Epithelial cell of umbilical artery (primary cell): ENCODE results near the gene ICA1. TPM values are rescaled to one million over a fixed set of nuclear protein-coding genes. Genes with fewer than 3 reads are reported as not detected.

ENCODE experiments used
- total RNA-seq: library from RNA; depleted of rRNA; stranded (reverse); fragments of >200 nt; gene quantifications from 2 replicates; pipeline ENCODE4 v1.2.3, GENCODE V29; 2014

Gene ICA1
- total RNA-seq: 27.2 and 40.0 TPM in 2 replicates

DNA sequence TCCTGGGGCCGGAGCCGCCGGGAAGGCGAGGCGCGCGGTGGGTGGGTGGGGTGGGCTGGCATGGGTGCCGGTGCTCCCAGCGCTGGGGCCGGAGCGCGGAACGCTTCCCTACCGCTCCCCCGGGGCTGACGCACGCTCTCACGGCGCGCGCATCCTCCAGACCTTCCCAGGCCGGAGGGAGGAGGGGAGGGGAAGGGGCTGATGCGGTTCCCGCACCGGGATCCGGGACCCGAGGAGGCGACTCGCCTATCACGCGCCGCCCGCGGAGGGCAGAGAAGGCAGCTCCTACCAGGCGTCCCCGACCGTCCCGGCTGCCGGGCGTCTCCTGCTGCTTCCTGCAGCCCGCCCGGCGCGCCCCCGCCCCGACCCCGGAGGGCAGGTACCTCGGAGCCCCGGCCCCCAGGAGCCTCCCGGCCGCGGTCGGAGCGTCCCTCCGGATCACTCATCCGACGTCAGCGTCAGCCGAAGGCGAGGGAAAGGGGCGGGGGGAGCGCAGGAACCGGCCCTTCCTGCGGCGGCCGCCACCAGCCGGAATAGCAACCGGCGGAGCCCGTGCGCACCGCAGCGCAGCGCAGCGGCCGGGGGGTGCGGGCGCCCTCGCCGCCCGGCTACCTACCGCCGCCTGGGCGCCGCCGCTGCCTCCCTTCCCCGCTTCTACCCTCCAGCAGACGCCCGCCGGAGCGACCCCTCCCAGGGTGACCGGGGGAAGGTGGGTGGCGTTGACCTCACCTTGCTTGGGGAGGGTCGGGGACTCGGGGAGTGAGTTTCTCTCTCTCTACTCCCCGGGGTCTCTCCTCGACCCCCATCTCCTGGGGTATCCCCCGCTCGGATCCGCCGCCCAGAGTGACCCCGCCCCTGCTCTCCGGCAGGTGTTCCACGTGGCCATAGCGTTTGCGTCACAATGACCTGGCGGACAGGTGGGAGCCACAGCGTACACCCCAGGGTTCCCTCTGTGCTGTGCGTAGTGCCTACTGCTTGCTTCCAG, at the start of gene ICA1:
ICA1 (minus strand) TSS at position 457 of the 985 bp plus-strand sequence. CDS start 26,241 bp downstream, outside the sequence.

Other genes starting within 250 kb of the ICA1 start
- gene NXPH1, start 171.4 kb upstream of the ICA1 start, total RNA-seq: not detected in 2 replicates